Loucy (cell line): ENCODE measurements around the gene EIF6.

Experiments
- H2AFZ ChIP-seq: fragments of 200-600 bp; sonication (generic); 2 replicates; pipeline ENCODE4 v1.6.0; 2016; ENCODE audit warnings: antibody characterized with exemption, mild to moderate bottlenecking, low read length, moderate library complexity
- H3F3A ChIP-seq: fragments of 200-600 bp; 2 replicates; pipeline ENCODE4 v1.6.0; 2016; ENCODE audit warnings: antibody characterized with exemption, low read depth, mild to moderate bottlenecking
- H3K27me3 ChIP-seq: fragments of 200-600 bp; sonication (generic); 2 replicates; pipeline ENCODE4 v1.6.1; 2014; ENCODE audit warnings: low read length, mild to moderate bottlenecking; ENCODE audit not compliant: insufficient read depth, poor library complexity, severe bottlenecking
- H3K36me3 ChIP-seq: fragments of 200-600 bp; sonication (generic); 2 replicates; pipeline ENCODE4 v1.6.1; 2016; ENCODE audit warnings: low read length; ENCODE audit not compliant: insufficient read depth
- H3K4me1 ChIP-seq: fragments of 200-600 bp; sonication (generic); 2 replicates; pipeline ENCODE4 v1.5.1; 2014; ENCODE audit warnings: low read length, mild to moderate bottlenecking; ENCODE audit not compliant: insufficient read depth, poor library complexity, severe bottlenecking
- H3K4me2 ChIP-seq: fragments of 200-600 bp; sonication (generic); 2 replicates; pipeline ENCODE4 v1.6.0; 2014; ENCODE audit warnings: antibody characterized with exemption, low read length, low read depth, mild to moderate bottlenecking; ENCODE audit not compliant: poor library complexity, severe bottlenecking
- H3K4me3 ChIP-seq: fragments of 200-600 bp; sonication (generic); 2 replicates; pipeline ENCODE4 v1.5.1; 2014; ENCODE audit warnings: low read length, mild to moderate bottlenecking, mixed read lengths; ENCODE audit not compliant: poor library complexity, severe bottlenecking
- H3K79me2 ChIP-seq: fragments of 200-600 bp; sonication (generic); 2 replicates; pipeline ENCODE4 v1.6.1; 2014; ENCODE audit warnings: low read length; ENCODE audit not compliant: insufficient read depth
- H3K9ac ChIP-seq: fragments of 200-600 bp; sonication (generic); 2 replicates; pipeline ENCODE4 v1.6.0; 2014; ENCODE audit warnings: mild to moderate bottlenecking, low read depth, low read length, moderate library complexity; ENCODE audit not compliant: poor library complexity, severe bottlenecking
- H3K9me2 ChIP-seq: fragments of 200-600 bp; sonication (generic); replicated peaks from 2 replicates; pipeline ENCODE4 v1.6.1; 2016; ENCODE audit warnings: low read depth, low read length, mixed read lengths
- H3K9me3 ChIP-seq: fragments of 200-600 bp; sonication (generic); 2 replicates; pipeline ENCODE4 v1.6.1; 2014; ENCODE audit warnings: mild to moderate bottlenecking, antibody characterized with exemption, low read length, low read depth; ENCODE audit not compliant: insufficient read depth
- H4K20me1 ChIP-seq: fragments of 200-600 bp; sonication (generic); 2 replicates; pipeline ENCODE4 v1.6.0; 2014; ENCODE audit warnings: antibody characterized with exemption, low read length, mild to moderate bottlenecking; ENCODE audit not compliant: insufficient read depth, poor library complexity, severe bottlenecking
- EZH2phosphoT487 ChIP-seq: fragments of 200-600 bp; IDR thresholded peaks from 2 replicates; pipeline ENCODE4 v1.6.1; 2018; ENCODE audit warnings: antibody characterized with exemption, mild to moderate bottlenecking, moderate library complexity, borderline replicate concordance
- TF ChIP-seq, protein P1 (sequence below): fragments of 200-600 bp; sonication (generic); conservative IDR thresholded peaks from 2 replicates; pipeline ENCODE4 v1.5.1; 2014; ENCODE audit warnings: mild to moderate bottlenecking, antibody characterized with exemption, low read length

EIF6 gene

DNA sequence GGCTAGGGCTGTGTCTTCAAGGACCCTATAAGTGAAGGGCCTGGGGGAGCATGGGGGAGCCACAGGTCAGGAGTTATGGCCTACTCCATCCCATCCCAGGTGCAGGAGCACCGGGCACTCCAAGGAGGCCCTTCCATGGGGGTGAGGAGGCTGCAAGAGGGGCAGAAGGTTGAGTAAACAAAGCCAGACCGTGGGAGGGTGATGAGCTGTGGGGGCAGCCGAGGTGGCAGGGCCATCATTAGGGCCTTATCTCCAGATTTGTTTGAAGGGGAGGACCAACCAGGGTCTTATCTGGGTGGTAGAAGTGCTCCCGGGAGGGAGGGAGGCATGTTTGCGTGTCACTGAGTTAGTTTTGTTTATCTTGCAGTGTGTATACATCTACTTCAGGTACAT lies 9.7 kb upstream of the EIF6 start:
- TF ChIP-seq EZH2phosphoT487: no peak
- TF ChIP-seq, protein P1, sequence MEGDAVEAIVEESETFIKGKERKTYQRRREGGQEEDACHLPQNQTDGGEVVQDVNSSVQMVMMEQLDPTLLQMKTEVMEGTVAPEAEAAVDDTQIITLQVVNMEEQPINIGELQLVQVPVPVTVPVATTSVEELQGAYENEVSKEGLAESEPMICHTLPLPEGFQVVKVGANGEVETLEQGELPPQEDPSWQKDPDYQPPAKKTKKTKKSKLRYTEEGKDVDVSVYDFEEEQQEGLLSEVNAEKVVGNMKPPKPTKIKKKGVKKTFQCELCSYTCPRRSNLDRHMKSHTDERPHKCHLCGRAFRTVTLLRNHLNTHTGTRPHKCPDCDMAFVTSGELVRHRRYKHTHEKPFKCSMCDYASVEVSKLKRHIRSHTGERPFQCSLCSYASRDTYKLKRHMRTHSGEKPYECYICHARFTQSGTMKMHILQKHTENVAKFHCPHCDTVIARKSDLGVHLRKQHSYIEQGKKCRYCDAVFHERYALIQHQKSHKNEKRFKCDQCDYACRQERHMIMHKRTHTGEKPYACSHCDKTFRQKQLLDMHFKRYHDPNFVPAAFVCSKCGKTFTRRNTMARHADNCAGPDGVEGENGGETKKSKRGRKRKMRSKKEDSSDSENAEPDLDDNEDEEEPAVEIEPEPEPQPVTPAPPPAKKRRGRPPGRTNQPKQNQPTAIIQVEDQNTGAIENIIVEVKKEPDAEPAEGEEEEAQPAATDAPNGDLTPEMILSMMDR: no peak

GRCh38 chr20:35293303-35294292 lies 9.0 kb upstream of the EIF6 start:
- Histone ChIP-seq H3K4me1 (no peaks in the 10 kb centered on the region), H3K4me2 (no peak overlapping the region), H3K9ac (no peak overlapping the region), H3K36me3 (no peaks in the 10 kb centered on the region), H3K4me3 (no peak overlapping the region), H3K9me2 (no peaks in the 10 kb centered on the region), H3F3A (no peaks in the 10 kb centered on the region), H2AFZ (no peak overlapping the region), H3K9me3 (no peaks in the 10 kb centered on the region), H3K79me2 (no peaks in the 10 kb centered on the region), H3K27me3 (no peaks in the 10 kb centered on the region), H4K20me1 (no peaks in the 10 kb centered on the region)
- TF ChIP-seq EZH2phosphoT487: no peak
- TF ChIP-seq, protein P1: no peak

More for the DNA sequence above, 9.7 kb upstream of the EIF6 start:
- no peak overlapping the region for H2AFZ ChIP-seq
- H3K9me3 ChIP-seq: no peaks in the 10 kb centered on the region
- no peaks in the 10 kb centered on the region for H3K36me3 ChIP-seq
- H3K79me2 ChIP-seq: no peaks in the 10 kb centered on the region
- H3K4me2 ChIP-seq: no peak overlapping the region
- no peaks in the 10 kb centered on the region for H3F3A ChIP-seq
- H3K27me3 ChIP-seq: no peaks in the 10 kb centered on the region
- no peak overlapping the region for H3K4me3 ChIP-seq
- H3K9ac ChIP-seq: no peak overlapping the region
- no peaks in the 10 kb centered on the region for H3K9me2 ChIP-seq
- H3K4me1 ChIP-seq: no peaks in the 10 kb centered on the region
- no peaks in the 10 kb centered on the region for H4K20me1 ChIP-seq

DNA sequence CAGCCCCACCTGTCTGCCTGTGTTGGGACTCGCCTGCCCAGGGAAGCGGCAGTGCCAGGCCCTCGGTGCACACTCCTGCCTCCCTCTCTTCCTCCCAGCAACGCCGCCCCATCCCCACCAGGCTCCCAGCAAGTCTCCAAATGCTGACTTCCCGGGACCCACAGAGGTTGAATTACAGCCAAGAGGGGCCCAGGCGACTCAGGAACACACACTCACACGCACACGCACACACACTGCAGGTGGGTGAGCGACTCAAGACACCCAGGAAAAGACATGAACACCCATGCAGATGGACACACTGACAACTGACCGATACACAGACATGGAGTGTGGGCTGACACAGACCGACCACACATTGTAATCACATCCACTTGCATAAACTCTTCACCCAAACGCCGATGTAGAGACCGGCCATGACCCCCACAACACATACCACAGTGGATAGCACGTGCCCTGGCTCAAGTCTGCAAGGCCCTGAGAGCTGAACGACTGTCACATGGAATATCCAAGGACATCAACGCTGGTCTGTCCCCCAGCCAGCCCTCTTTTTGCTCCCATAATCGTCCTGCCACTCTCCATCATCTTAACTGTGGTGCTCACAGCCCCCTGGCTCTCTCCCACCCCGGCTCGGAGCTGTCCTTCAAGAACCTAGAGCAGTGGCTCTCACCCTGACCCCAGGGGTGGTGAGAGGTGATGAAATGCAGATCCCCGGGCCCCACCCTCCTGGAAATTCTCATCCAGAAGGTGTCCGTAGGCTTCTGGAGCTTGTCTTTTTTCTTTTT lies 8.1 kb upstream of the EIF6 start:
- H3F3A ChIP-seq: no peaks in the 10 kb centered on the region
- no peak overlapping the region for H2AFZ ChIP-seq

More for the DNA sequence above, 8.1 kb upstream of the EIF6 start:
- H3K79me2 ChIP-seq: no peaks in the 10 kb centered on the region
- H3K4me2 ChIP-seq: no peak overlapping the region
- no peaks in the 10 kb centered on the region for H3K27me3 ChIP-seq
- no peaks in the 10 kb centered on the region for H3K36me3 ChIP-seq
- no peaks in the 10 kb centered on the region for H3K4me1 ChIP-seq
- H3K4me3 ChIP-seq: no peak overlapping the region
- H3K9me2 ChIP-seq: no peaks in the 10 kb centered on the region
- TF ChIP-seq, protein P1: no peak
- TF ChIP-seq EZH2phosphoT487: no peak
- no peaks in the 10 kb centered on the region for H3K9me3 ChIP-seq
- H4K20me1 ChIP-seq: no peaks in the 10 kb centered on the region
- H3K9ac ChIP-seq: no peak overlapping the region
